HTR-8/SVneo (cell line): Measurements from ENCODE around the gene GSG1L.

Experiments
- DNase-seq: peaks from one replicate; pipeline ENCODE4 v3.0.0; 2011; ENCODE audit warnings: low spot score, mixed read lengths; ENCODE audit not compliant: insufficient read length
- FAIRE-seq: peaks from 2 replicates; lab custom pipeline; 2011; peaks lifted over from hg19 to GRCh38; lab: Jason Lieb, UNC

GSG1L gene

GRCh38 chr16:28063591-28064061 lies at the start of gene GSG1L:
TSS of gene GSG1L (minus strand) at chr16:28063714. CDS start at chr16:28063424, 290 bp downstream.
- FAIRE-seq (no peak), DNase-seq (no peak)

- DNase-seq (no peak), FAIRE-seq (no peak)
Observed at GRCh38 chr16:28112908-28113307, 49.4 kb upstream of the GSG1L start.

GRCh38 chr16:28110977-28111376 lies 47.5 kb upstream of the GSG1L start:
- FAIRE-seq (no peak), DNase-seq (no peak)

- DNase-seq (no peak), FAIRE-seq (no peak)
Observed at GRCh38 chr16:28110479-28110878, 47.0 kb upstream of the GSG1L start.

- FAIRE-seq (no peak), DNase-seq (no peak)
Observed at GRCh38 chr16:28110074-28110473, 46.6 kb upstream of the GSG1L start.

- FAIRE-seq (no peak), DNase-seq (no peak)
Observed at GRCh38 chr16:28108590-28109247, 45.2 kb upstream of the GSG1L start.

GRCh38 chr16:28107232-28107631 lies 43.7 kb upstream of the GSG1L start:
- no peak for DNase-seq
- FAIRE-seq: no peak

- FAIRE-seq: no peak
- DNase-seq: no peak
Observed at GRCh38 chr16:28106467-28107215, 43.1 kb upstream of the GSG1L start.

GRCh38 chr16:28105954-28106353 lies 42.4 kb upstream of the GSG1L start:
- FAIRE-seq: no peak
- DNase-seq: no peak

GRCh38 chr16:28105297-28105696 lies 41.8 kb upstream of the GSG1L start:
- DNase-seq (no peak), FAIRE-seq (no peak)

- FAIRE-seq (no peak), DNase-seq (no peak)
Observed at GRCh38 chr16:28104404-28104803, 40.9 kb upstream of the GSG1L start.

GRCh38 chr16:28103516-28104170 lies 40.1 kb upstream of the GSG1L start:
- DNase-seq (no peak), FAIRE-seq (no peak)

GRCh38 chr16:28101533-28101890 lies 38.0 kb upstream of the GSG1L start:
- DNase-seq (no peak), FAIRE-seq (no peak)

GRCh38 chr16:28100810-28101532 lies 37.5 kb upstream of the GSG1L start:
- no peak for DNase-seq
- no peak for FAIRE-seq

- FAIRE-seq: no peak
Observed at GRCh38 chr16:28098959-28099945, 35.7 kb upstream of the GSG1L start.

GRCh38 chr16:28098171-28098958 lies 34.9 kb upstream of the GSG1L start:
- no peak for DNase-seq
- no peak for FAIRE-seq

More at GRCh38 chr16:28098959-28099945, 35.7 kb upstream of the GSG1L start:
- no peak for DNase-seq

- FAIRE-seq (no peak), DNase-seq (no peak)
Observed at GRCh38 chr16:28096983-28097899, 33.7 kb upstream of the GSG1L start.

GRCh38 chr16:28093385-28093725 lies 29.8 kb upstream of the GSG1L start:
- no peak for FAIRE-seq
- no peak for DNase-seq
